ENCODE data around the gene CCBE1.
"Not testable (repeated sequence)": the region's sequence is repeated elsewhere in the genome, so short reads cannot be mapped to it uniquely, and the experiment has no call there.

CCBE1 gene

GRCh38 chr18:59697236-59697932 is at the start of gene CCBE1:
Gene CCBE1, minus strand, starts transcription at chr18:59697423.
- no peak for DNase-seq (ENCODE audit: low read depth in 2 of 2)

GRCh38 chr18:59744271-59744721 is 47.1 kb upstream of the CCBE1 start:
- DNase-seq (ENCODE audit: low read depth in 2 of 2) = no peak

GRCh38 chr18:59743566-59743965 is 46.3 kb upstream of the CCBE1 start:
- no peak for DNase-seq (ENCODE audit: low read depth in 2 of 2)

- no peak for DNase-seq (ENCODE audit: low read depth in 2 of 2)
Observed at GRCh38 chr18:59742325-59743111, 45.3 kb upstream of the CCBE1 start.

GRCh38 chr18:59740141-59740540 is 42.9 kb upstream of the CCBE1 start:
- DNase-seq (ENCODE audit: low read depth in 2 of 2) = no peak

GRCh38 chr18:59737776-59738300 is 40.6 kb upstream of the CCBE1 start:
- DNase-seq (ENCODE audit: low read depth in 2 of 2) = no peak

- DNase-seq (ENCODE audit: low read depth in 2 of 2) = not testable (repeated sequence)
Observed at GRCh38 chr18:59737335-59737734, 40.1 kb upstream of the CCBE1 start.

GRCh38 chr18:59736061-59736460 is 38.8 kb upstream of the CCBE1 start:
- no peak for DNase-seq (ENCODE audit: low read depth in 2 of 2)

- DNase-seq (ENCODE audit: low read depth in 2 of 2) = no peak
Observed at GRCh38 chr18:59735269-59735860, 38.1 kb upstream of the CCBE1 start.

GRCh38 chr18:59733421-59733820 is 36.2 kb upstream of the CCBE1 start:
- DNase-seq (ENCODE audit: low read depth in 2 of 2) = no peak

- DNase-seq (ENCODE audit: low read depth in 2 of 2) = no peak
Observed at GRCh38 chr18:59730896-59731295, 33.7 kb upstream of the CCBE1 start.

GRCh38 chr18:59729781-59730180 is 32.6 kb upstream of the CCBE1 start:
- no peak for DNase-seq (ENCODE audit: low read depth in 2 of 2)

GRCh38 chr18:59728816-59729215 is 31.6 kb upstream of the CCBE1 start:
- no peak for DNase-seq (ENCODE audit: low read depth in 2 of 2)

- no peak for DNase-seq (ENCODE audit: low read depth in 2 of 2)
Observed at GRCh38 chr18:59725142-59725541, 27.9 kb upstream of the CCBE1 start.

- no peak for DNase-seq (ENCODE audit: low read depth in 2 of 2)
Observed at GRCh38 chr18:59724103-59724502, 26.9 kb upstream of the CCBE1 start.

- no peak for DNase-seq (ENCODE audit: low read depth in 2 of 2)
Observed at GRCh38 chr18:59721931-59722330, 24.7 kb upstream of the CCBE1 start.

- no peak for DNase-seq (ENCODE audit: low read depth in 2 of 2)
Observed at GRCh38 chr18:59721211-59721610, 24.0 kb upstream of the CCBE1 start.

GRCh38 chr18:59719544-59720181 is 22.4 kb upstream of the CCBE1 start:
- DNase-seq (ENCODE audit: low read depth in 2 of 2) = no peak

- no peak for DNase-seq (ENCODE audit: low read depth in 2 of 2)
Observed at GRCh38 chr18:59718464-59719157, 21.4 kb upstream of the CCBE1 start.

- DNase-seq (ENCODE audit: low read depth in 2 of 2) = no peak
Observed at GRCh38 chr18:59718108-59718463, 20.9 kb upstream of the CCBE1 start.

GRCh38 chr18:59717291-59717690 is 20.1 kb upstream of the CCBE1 start:
- no peak for DNase-seq (ENCODE audit: low read depth in 2 of 2)

GRCh38 chr18:59715966-59716369 is 18.7 kb upstream of the CCBE1 start:
- no peak for DNase-seq (ENCODE audit: low read depth in 2 of 2)

Measured in stimulated activated CD8-positive, alpha-beta memory T cell treated with anti-CD3 and anti-CD28 coated beads, Interleukin-15, amount 100 ng/mL, for 4 hours (primary cell).